Fibroblast of peridontal ligament (primary cell): ENCODE results near the gene PRKRIP1.
"Not testable (repeated sequence)": the region's sequence is repeated elsewhere in the genome, so short reads cannot be mapped to it uniquely, and the experiment has no call there.

Source experiments
- DNase-seq: peaks from one replicate; pipeline ENCODE4 v3.0.0-alpha.2; 2010; ENCODE audit errors: extremely low read depth

PRKRIP1 gene

GRCh38 chr7:102431617-102432298 lies 35.6 kb downstream of the PRKRIP1 start:
- no peak for DNase-seq

- DNase-seq, result no peak
Observed at GRCh38 chr7:102432442-102433218, 36.5 kb downstream of the PRKRIP1 start.

DNA sequence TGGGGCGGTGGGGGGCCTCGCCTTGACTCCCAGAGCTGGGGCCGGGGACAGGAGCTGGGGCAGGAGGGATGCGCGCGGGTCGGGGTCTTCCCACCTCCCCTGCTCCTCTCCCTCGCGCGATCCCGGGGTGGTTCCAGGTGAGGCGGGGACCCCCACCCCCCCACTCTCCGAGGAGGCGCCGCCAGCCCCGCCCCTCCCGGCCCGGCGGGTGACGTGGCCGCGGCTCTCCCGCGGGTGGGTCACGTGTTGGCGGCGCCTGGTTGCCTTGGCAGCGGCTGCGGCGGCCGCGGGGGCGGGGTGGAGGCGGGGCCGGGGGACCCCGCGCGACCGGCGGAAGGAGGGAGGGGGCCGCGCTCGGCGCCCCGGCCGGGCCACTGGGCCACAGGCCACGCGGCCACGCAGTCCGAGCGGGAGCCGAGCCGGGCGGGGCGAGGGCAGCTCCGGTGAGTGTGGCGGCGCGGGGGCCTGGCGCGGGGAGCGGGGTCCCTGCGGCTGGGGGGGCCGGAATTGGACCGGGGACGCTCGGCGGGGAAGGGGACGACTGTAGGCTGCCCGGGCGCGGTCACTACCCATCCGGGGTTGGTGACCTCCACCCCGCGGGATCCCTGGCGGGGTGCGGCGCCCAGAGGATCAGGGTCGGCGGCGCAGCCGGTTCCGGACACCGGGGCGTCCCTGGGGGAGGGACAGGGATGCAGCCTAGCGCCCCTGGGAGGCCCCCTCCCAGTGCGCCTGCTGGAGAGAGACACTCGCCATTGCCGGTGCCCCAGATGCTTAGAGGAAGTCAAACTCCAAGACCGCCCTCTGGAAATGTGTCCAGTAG lies 37.3 kb downstream of the PRKRIP1 start, which contains the start of gene ORAI2:
Gene ORAI2, plus strand, starts transcription at position 357 of the 820 bp plus-strand sequence. CDS start 5,382 bp downstream, outside the sequence.
- peak; percentile 47 for DNase-seq

- DNase-seq, result no peak
Observed at GRCh38 chr7:102434039-102434486, 37.9 kb downstream of the PRKRIP1 start.

GRCh38 chr7:102436118-102436517 lies 40.0 kb downstream of the PRKRIP1 start:
- DNase-seq, result no peak

- peak; percentile 33 for DNase-seq
Observed at GRCh38 chr7:102439963-102440795, 44.0 kb downstream of the PRKRIP1 start.

DNA sequence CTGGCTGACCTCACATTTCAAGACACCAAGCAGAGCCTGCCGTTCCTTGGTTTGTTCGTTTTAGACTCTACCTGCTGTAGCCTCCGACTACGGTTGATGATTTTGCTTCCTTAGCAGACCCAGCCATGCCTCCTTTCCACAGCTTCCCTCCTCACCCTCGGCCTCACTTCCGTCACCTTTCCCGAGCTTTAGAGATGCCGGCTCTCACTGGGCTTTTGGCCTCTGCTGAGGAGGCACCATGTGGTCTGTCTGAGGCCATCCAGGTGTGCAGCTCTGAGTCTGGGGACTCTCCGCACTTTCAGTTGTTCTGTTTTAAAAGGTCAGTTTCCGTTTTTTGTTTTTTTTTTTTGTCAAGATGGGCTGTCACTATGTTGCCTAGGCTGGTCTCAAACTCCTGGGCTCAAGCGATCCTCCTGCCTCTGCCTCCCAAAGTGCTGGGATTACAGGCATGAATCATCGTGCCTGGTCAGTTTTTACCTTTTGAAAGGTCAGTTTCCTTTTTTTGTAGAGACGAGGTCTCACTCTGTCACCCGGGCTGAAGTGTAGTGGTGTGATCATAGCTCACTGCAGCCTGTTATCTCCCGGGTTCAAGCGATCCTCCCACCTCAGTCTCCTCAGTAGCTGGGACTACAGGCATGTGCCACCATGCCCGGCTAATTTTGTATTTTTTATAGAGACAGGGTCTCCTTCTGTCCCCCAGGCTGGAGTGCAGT lies 49.0 kb downstream of the PRKRIP1 start:
- DNase-seq, result no peak

DNA sequence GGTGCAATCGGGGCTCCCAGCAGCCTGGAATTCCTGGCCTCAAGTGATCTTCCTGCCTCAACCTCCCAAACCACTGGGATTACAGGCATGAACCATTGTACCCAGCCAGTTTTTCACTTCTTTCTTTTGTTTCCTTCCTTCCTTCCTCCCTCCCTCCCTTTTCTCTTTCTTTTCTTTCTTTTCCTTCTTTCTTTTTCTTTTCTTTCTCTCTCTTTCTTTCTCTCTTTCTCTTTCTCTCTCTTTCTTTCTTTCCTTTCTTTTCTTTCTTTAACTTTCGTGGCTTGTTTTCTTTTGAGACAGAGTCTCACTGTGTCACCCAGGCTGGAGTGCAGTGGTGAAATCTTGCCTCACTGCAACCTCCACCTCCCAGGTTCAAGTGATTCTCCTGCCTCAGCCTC lies 49.5 kb downstream of the PRKRIP1 start:
- DNase-seq, result no peak

DNA sequence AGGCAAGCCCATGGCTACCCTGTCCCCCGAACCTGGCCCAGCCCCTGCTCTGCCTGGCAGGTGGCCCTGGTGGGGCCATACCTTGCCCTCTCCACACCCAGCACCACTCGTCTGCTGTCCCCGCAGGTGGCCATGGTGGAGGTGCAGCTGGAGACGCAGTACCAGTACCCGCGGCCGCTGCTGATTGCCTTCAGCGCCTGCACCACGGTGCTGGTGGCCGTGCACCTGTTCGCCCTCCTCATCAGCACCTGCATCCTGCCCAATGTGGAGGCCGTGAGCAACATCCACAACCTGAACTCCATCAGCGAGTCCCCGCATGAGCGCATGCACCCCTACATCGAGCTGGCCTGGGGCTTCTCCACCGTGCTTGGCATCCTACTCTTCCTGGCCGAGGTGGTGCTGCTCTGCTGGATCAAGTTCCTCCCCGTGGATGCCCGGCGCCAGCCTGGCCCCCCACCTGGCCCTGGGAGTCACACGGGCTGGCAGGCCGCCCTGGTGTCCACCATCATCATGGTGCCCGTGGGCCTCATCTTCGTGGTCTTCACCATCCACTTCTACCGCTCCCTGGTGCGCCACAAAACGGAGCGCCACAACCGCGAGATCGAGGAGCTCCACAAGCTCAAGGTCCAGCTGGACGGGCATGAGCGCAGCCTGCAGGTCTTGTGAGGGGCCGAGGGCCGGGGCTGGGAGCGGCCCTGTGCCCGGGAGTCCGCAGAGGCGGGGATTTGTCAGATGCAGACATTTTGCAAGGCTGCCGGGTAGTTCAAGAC lies 50.4 kb downstream of the PRKRIP1 start:
- no peak for DNase-seq

GRCh38 chr7:102447311-102447710 lies 51.1 kb downstream of the PRKRIP1 start:
- no peak for DNase-seq

DNA sequence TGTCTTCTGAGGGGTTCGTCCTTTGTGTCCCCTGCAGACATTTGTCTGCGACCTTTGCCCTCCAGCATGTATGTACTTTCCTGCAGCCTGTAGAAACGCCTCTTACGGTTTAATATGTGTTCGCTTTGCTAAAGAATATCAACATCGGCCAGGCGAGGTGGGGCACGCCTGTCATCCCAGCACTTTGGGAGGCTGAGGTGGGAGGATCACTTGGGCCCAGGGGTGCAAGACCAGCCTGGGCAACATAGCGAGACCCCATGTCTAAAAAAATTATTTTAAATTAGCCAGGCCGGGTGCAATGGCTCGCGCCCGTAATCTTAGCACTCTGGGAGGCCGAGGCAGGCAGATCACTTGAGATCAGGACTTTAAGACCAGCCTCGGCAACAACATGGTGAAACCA lies 53.0 kb downstream of the PRKRIP1 start:
- no peak for DNase-seq

- no peak for DNase-seq
Observed at GRCh38 chr7:102450242-102450641, 54.1 kb downstream of the PRKRIP1 start.

- DNase-seq, result no peak
Observed at GRCh38 chr7:102451371-102452054, 55.4 kb downstream of the PRKRIP1 start.

DNA sequence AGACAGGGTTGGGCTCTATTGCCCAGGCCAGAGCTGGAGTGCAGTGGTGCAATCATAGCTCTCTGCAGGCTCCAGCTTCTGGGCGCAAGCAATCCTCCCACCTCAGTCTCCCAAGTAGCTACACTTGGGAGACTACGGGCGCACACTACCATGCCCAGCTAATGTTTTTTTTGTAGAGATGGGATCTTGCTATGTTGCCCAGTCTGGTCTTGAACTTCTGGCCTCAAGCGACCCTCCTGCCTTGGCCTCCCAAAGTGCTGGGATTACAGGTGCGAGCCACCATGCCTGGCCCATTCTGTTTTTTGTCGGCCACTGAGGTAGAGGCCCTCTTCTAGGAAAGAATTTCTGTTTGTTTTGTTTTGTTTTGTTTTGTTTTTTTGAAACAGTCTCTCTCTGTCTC lies 56.3 kb downstream of the PRKRIP1 start:
- no peak for DNase-seq

DNA sequence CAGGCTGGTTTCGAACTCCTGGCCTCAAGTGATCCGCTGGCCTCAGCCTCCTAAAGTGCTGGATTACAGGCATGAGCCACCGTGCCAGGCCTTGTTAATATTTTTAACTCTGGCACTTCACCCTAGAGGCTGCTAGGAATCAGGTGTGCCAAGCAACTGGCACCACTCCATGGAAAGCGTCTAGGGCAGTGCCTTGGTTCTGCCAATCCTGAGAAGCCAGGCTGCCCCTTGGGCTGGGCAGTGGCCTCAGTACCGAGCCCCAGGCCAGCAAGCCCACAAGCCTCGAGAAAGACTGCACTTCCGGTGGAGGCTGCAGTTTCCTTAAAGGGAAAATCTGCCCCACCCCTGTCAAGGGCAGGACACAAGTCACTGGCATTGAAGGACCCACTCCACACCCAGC lies 57.2 kb downstream of the PRKRIP1 start:
- no peak for DNase-seq

GRCh38 chr7:102454468-102454867 lies 58.3 kb downstream of the PRKRIP1 start:
- no peak for DNase-seq

GRCh38 chr7:102454932-102455331 lies 58.8 kb downstream of the PRKRIP1 start:
- DNase-seq, result not testable (repeated sequence)

DNA sequence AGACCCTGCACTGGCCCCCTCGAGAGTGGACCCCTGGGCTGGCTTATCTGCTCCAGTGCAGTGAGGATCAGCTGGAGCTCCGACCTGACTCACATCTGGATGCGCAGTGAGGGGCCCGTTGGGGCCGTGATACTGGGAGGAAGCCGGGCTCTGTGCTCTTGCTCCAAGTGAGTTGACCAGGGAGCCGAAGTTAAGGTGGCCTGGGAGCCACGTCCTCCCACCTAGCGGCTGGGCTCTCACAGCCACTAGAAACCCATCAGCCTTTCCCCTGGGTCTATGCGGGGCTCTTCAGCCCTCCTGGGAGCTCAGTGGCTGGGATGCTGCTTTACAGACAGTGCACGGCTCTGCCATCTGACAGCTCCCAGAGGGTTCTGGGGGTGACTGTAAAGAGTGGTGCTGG lies 59.4 kb downstream of the PRKRIP1 start:
- no peak for DNase-seq

- DNase-seq, result peak; percentile 14
Observed at GRCh38 chr7:102456327-102456726, 60.2 kb downstream of the PRKRIP1 start.
